ENCODE measurements around the gene PARP6.

DNA sequence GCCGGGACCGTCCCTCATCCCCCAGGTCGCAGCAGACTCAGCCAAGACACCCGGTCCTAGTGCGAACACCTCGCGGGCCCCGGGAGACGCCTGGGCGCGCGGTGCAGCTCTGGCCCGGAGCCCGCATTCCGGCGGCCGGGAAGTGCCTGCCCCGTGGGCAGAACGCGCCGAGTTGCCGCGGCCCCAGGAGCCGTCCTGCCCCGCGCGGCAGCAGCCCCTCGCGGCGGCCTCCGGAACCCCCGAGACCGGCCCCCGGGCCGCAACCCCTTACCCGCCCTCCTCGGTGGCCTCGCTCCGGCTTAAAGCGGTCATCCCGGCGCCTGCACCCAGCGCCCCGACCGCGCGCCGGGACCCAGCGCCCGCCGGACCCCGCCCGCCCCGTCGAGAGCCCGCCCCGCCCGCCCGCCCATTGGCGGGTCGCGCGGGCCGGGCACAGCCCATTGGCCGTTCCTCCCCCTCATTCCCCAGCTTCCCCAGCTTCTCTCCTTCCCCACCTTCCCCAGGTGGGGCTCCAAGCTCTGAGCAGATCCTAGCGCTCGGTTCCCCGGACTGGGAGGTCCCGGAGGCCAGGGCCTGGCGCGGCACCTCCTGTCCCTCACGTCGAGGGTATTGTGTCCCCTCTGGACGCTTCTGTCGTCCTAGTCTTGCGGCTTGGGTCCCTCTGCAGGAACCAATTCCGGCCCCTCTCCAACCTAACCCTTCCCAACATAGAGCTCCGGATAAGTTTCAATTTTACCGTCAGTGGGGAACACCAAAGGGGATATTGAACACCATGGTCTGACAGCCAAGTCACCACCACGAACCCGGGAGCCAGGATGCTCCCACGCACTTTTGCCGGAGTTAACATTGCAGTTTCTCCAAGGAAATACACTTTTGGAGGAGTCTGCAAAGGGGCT lies 74.6 kb downstream of the PARP6 start, which contains the start of gene GRAMD2A:
- TF ChIP-seq, protein P1, sequence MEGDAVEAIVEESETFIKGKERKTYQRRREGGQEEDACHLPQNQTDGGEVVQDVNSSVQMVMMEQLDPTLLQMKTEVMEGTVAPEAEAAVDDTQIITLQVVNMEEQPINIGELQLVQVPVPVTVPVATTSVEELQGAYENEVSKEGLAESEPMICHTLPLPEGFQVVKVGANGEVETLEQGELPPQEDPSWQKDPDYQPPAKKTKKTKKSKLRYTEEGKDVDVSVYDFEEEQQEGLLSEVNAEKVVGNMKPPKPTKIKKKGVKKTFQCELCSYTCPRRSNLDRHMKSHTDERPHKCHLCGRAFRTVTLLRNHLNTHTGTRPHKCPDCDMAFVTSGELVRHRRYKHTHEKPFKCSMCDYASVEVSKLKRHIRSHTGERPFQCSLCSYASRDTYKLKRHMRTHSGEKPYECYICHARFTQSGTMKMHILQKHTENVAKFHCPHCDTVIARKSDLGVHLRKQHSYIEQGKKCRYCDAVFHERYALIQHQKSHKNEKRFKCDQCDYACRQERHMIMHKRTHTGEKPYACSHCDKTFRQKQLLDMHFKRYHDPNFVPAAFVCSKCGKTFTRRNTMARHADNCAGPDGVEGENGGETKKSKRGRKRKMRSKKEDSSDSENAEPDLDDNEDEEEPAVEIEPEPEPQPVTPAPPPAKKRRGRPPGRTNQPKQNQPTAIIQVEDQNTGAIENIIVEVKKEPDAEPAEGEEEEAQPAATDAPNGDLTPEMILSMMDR (conservative IDR thresholded peaks at IDR 0.05), result no peak
- no peak for TF ChIP-seq ZFX (IDR thresholded peaks at IDR 0.05)

All from C4-2B (cell line).